Measurements from ENCODE around the gene WNT3.
"Not testable (repeated sequence)": the region's sequence is repeated elsewhere in the genome, so short reads cannot be mapped to it uniquely, and the experiment has no call there.

WNT3 gene, protein sequence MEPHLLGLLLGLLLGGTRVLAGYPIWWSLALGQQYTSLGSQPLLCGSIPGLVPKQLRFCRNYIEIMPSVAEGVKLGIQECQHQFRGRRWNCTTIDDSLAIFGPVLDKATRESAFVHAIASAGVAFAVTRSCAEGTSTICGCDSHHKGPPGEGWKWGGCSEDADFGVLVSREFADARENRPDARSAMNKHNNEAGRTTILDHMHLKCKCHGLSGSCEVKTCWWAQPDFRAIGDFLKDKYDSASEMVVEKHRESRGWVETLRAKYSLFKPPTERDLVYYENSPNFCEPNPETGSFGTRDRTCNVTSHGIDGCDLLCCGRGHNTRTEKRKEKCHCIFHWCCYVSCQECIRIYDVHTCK

DNA sequence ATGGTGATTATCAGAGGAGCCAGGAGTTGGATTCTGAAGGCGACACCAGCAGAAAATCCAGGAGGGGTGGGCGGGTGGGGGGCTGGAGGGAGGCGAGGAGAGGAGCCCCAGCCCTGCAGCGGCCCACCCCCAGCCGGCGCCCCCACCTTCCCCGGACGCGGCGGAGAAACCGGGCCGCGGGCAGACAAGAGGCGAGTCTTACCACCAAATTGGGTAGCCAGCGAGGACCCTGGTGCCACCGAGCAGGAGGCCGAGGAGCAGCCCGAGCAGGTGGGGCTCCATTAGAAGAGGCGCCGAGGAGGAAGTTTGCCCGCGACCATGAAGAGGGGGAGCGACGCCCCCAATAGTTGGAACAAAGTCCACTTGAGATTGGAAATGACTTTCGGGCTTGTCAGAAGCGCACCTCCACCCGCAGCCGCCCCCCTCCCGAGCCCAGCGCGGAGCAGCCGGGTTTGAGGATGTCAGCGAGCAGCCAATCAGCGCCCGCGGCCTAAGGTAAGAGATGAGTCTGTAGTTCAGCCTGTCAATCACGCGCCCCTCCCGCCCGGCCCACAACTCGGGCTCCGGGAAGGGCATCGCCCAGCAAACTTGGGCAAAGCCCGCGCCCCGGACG lies at the start of gene WNT3:
Gene WNT3, minus strand, starts transcription at position 377 of the 613 bp plus-strand sequence. Its CDS starts 95 bp downstream, at position 282.
- DNase-seq (ENCODE audit: low read depth) = no peak
- peak within 1 kb of the TSS; percentile 31 for H3K4me3 ChIP-seq (ENCODE audit: low read depth, low read length)

DNA sequence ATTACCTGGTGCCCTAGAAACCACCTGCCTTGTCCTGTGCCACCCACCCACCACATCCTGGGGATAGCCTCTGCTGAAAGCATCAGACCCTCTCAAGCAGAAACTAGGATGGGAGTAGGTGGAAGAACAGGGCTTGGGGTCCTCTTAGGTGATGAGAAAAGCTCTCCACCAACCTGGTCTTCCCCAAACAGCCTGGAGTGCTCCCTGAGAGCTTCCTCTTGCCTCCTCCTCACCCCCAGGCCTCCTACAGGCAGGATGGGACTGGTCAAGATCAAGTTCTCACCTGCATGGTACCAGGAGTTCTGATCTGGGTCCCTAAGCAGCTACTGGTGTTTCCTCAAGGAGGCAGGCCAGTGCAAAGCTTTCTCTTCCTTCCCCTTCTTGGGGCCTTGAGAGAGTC lies 48.3 kb upstream of the WNT3 start:
- H3K4me3 ChIP-seq (ENCODE audit: low read depth, low read length) = no peak overlapping the region
- DNase-seq (ENCODE audit: low read depth) = no peak

DNA sequence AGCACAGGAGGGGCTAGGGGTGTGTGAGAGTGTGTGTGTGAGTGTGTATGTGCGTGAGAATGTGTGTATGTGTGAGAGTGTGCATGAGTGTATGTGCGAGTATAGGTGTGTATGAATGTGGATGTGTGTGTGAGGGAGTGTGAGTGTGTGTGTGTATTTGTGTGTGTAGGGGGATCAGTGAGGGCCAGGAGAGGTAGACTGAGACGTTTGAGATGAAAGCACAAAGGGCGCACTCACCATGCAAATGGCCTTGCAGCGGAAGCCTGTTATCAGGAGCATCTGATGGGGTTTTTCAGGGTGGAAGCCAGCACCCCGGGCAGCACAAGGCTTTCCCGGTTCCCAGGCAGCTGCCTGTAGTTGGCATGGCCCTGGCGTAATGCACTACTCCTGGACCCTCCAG lies 47.8 kb upstream of the WNT3 start:
- H3K4me3 ChIP-seq (ENCODE audit: low read depth, low read length) = no peak overlapping the region
- DNase-seq (ENCODE audit: low read depth) = no peak

DNA sequence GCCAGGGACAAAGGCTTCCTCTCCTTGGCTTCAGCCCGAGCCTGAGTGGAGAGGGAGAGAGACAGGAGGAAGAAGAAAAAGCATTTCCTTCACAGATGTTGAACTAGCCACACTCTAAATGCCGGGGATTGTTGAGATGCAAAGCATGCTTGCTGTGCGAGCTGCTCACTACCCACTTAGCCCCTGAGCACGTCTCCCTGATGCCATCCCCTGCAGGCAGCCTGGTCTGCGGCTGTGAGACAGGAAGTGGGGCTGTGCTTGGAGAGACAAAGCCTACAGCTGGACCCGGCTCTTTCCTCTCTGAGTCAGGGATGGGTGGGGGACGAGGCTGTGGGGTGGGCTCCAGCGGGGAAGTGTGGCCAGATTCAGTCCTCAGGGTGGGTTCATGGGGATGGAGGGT lies 46.6 kb upstream of the WNT3 start:
- no peak overlapping the region for H3K4me3 ChIP-seq (ENCODE audit: low read depth, low read length)
- peak; percentile 4 for DNase-seq (ENCODE audit: low read depth)

DNA sequence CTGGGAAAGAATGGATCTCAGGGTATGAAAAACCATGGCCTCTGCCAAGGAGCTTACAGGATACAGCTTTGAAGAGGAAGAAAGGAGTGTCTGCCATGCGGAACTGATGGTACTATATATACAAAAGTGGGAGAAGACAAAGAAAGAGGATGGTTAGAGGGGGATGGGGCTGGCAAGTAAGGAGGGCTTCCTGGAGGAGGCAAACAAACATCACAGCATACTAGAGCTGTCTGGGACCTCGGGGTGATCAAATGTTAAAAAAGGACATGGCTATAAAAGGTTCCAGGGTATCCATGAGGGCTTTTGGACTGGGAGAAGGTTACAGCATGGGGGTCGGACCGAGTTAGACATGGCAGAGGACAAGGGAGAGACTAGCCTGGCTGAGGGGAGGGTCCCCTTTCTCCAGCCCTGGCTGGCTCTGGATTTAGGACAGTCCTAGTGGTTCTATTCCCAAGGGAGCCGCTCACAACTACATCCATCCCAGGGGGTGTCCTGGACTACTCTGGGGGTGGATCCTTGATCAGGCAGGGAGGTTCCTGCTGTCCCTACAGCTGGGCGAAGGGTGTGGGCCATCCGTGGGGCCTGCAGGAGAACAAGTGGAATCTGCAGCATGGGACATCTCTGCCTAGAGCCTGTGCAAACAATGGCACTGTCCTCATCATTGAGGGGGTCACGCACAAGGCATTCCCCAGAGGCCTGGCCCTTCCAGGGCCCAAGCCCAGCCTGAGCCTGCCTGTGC lies 45.1 kb upstream of the WNT3 start:
- no peak for DNase-seq (ENCODE audit: low read depth)
- no peak overlapping the region for H3K4me3 ChIP-seq (ENCODE audit: low read depth, low read length)

DNA sequence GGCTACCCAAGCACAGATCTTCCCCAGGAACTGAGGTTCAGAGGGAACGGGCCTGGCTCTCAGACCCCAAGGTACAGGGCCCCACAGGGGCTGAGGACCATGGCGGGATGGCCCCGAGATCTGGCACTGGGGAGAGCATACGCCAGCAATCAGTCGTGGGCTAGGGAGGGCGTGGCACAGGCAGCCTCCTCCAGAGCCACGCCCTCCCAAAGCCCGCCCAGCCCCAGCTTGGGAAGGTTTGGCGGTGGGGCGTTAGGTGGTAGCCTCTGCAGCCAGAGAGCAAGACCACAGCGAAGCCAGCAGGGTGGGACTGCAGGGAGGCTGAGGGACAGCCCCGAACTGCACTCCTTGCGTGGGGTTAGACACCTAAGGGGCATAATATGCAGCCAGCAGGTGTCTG lies 44.5 kb upstream of the WNT3 start:
- no peak for DNase-seq (ENCODE audit: low read depth)
- no peak overlapping the region for H3K4me3 ChIP-seq (ENCODE audit: low read depth, low read length)

DNA sequence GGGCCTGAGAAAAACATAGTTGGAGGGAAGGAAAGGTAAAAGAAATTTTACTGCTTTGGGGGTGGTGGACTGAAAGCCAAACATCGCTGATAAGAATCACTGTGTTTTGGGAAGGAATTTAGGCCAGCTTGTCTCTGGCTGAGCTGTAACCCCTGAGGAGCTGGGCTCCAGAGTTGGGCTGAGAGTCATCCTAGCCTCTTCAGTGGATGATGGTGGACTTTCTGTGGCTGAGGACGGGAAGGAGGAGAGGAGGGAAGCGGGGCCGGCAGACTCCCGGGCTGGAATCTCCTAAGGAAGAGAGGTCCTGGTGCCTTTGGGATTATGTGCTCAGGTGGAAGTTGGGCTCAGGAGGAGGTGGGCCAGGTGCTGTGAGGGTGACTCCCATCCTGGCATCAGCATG lies 41.5 kb upstream of the WNT3 start:
- H3K4me3 ChIP-seq (ENCODE audit: low read depth, low read length) = no peak overlapping the region
- DNase-seq (ENCODE audit: low read depth) = no peak

DNA sequence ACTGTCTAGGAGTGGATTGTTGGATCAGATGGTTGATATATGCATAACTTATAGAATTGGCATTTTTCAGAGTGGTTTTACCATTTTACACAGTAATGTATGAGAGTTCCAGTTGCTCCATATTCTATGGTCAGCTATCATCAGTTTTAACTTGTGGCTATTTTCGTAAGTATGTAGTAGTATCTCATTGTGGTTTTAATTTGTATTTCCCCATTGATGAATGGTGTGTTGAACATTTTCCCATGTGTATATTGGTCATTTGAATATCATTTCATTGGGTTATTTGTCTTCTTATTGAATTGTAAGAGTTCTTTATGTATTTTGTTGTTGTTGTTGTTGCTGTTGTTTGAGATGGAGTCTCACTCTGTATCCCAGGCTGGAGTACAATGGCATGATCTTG lies 39.1 kb upstream of the WNT3 start:
- no peak for DNase-seq (ENCODE audit: low read depth)
- no peak overlapping the region for H3K4me3 ChIP-seq (ENCODE audit: low read depth, low read length)

DNA sequence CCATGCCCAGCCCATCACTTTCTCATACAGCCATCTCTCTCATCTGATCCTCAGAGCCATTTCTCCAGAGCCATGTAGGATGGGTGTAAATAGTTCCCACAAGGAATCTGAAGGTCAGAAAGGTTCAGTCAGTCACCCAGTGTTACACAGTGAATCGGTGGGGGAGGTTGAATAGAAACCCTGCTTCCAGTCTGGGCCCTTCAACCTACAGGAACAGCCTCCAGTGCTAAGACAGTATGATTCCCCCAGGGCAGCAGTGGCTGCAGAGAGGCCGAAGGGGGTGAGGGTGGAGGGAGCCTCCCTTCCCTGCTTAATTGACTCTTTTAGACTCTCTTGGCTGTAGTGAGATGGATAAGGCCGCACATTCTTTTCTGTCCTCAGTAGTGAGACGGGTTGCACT lies 36.5 kb upstream of the WNT3 start:
- DNase-seq (ENCODE audit: low read depth) = no peak
- no peak overlapping the region for H3K4me3 ChIP-seq (ENCODE audit: low read depth, low read length)

DNA sequence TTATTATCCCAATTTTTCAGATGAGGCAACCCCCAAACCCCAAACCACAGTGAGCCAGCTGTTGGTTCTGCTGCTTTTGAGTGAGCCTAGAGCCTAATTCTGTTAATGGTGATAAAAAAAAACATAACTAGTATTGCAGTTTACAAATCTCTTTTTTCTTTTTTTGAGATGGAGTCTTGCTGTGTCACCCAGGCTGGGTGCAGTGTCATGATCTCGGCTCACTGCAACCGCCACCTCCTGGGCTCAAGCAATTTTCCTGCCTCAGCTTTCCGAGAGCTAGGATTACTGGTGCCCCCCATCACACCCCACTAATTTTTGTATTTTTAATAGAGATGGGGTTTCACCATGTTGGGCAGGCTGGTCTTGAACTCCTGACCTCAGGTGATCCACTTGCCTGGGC lies 36.0 kb upstream of the WNT3 start:
- no peak overlapping the region for H3K4me3 ChIP-seq (ENCODE audit: low read depth, low read length)
- DNase-seq (ENCODE audit: low read depth) = no peak

DNA sequence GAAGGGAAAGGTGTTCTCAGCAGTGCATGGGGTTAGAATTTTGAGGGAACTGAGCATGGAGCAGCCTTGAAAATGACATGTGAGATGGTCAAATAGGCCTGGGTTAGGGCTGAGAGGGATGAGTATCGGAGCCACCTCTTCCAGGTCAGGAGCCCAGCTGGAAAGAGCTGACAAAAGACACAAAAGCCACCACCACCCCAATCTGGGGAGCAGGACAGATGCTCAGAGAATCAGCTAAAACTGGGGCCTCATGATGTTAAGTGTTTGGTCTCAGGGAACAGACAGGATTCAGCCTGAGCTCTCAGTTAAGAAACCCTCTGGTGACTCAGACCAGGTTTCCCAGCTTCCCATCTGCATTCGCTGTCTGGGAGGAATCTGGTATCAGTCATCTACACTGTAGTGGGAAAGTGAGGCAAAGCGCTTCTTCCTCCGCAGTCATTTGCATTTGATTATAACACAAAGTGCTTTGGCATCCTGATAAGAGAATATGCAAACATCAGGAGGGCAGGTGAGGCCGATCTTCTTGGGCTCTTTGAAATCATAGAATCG lies 35.5 kb upstream of the WNT3 start:
- DNase-seq (ENCODE audit: low read depth) = no peak
- H3K4me3 ChIP-seq (ENCODE audit: low read depth, low read length) = no peak overlapping the region

DNA sequence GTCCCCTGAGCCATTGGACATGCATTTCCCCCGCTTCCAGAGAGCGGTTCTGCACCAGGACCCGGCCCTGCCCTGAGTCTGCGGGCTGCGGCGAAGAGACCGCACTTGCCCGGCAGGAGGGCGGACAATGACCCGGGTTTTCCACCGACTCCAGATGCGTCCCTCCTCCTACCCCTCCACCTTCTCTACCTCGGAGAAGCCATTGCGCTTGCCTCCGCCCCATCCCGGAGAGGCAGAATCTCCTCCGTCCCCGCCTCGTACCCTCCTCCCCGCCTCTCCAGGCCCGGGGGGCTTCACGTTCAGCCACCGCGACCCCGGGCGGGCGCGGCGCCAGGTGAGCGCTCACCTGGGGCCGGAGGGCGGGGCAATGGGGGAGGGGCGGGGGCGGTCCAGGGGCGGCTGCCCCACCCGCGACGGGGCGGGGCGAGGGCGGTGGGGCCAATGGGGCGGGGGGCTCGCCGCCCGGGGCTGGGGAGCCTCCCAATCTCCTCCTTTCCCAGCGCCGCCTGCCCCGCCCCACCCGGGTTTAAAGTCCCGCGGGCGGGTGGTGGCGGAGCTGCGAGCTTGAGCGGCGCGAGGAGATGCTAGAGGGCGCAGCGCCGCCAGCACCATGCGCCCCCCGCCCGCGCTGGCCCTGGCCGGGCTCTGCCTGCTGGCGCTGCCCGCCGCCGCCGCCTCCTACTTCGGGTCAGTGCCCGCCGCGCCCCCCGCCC lies 32.7 kb upstream of the WNT3 start, which contains the start of gene WNT9B:
Gene WNT9B, plus strand, starts transcription at position 555 of the 713 bp plus-strand sequence. Its CDS starts 56 bp downstream, at position 611.
- no peak for DNase-seq (ENCODE audit: low read depth)

DNA sequence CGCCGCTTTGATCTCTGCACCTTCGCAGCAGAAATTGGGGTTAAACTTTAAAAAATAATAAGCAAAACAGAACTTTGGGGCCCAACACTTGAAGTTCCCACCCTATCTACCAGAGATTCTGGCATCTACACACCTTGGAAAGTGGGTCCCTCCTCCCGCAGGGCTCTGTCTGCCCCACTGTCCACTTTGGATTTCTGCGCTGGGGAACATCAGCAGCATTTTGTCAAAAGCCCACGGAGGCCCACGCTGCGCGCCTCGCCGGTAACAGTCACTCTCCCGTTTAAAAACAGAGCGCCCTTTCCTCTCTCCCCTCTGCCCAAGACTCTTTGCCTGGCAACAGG lies 32.2 kb upstream of the WNT3 start:
- DNase-seq (ENCODE audit: low read depth) = no peak
- H3K4me3 ChIP-seq (ENCODE audit: low read depth, low read length) = no peak overlapping the region

More for the DNA sequence above, 32.7 kb upstream of the WNT3 start, which contains the start of gene WNT9B:
- peak within 1 kb of the TSS; percentile 35 for H3K4me3 ChIP-seq (ENCODE audit: low read depth, low read length)

DNA sequence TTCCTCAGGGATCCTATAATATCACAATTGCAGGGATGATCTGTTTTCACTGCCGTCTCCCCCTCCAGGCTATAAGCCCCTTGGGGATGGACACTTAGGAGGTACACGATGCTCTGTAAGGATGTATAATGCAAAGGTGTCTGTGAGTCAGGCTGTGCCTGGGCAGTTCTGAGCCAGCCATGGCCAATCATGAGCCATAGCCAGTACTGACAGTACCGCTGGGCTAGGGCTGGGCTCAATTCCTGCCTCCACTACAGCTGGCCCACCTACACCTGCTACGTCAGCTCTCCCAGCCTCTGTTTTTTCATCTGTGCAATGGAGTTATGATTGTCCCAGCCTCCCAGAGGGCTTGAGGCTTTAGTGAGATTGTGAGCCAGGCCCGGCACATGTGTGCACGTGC lies 30.0 kb upstream of the WNT3 start:
- DNase-seq (ENCODE audit: low read depth) = no peak
- H3K4me3 ChIP-seq (ENCODE audit: low read depth, low read length) = no peak overlapping the region

DNA sequence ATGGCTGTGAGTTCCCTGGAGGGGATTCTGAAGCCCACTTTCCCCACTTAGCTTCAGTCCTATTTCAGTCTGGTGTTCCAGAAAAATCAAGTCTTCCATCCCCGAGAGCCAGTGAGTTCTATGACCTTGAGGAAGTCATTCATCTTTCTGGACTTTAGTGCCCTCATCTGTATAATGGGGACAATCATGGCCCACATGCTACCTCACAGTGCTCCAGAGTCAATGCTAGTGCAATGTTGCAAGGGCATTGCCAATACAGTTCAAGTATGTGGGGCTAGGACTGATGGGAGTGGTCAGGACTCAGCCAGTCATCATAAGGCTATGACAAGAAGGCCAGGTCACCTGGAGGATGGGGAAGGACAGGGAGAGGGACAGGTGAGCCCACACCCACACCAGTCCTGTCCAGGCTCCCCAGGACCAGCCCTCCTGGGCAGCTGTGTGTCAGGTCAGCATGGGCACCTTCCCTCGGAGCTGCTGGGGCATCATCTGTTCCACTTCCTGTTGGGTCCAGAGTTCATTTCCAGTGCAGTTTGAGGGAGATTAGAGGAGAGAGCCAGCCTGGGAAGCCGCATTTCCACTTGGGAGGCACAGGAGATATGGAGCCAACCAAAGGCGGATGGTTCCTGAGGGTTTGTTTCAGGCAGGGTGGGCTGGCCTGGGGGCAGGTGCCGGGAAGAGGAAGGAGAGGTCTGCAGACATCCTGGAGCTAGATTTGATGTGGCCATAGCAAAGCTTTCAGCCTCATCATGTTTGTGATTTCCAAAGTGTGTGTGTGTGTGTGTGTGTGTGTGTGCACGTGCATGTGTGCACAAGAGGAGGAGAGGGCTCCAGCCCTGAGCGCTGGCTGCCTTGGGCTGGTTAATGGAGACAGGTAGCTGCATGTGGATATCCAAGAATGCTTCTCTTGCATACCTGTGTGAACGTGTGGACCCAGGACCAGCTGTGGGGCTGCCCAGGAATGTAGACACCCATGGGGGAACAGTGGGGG lies 29.0 kb upstream of the WNT3 start:
- H3K4me3 ChIP-seq (ENCODE audit: low read depth, low read length) = no peak overlapping the region
- DNase-seq (ENCODE audit: low read depth) = no peak

DNA sequence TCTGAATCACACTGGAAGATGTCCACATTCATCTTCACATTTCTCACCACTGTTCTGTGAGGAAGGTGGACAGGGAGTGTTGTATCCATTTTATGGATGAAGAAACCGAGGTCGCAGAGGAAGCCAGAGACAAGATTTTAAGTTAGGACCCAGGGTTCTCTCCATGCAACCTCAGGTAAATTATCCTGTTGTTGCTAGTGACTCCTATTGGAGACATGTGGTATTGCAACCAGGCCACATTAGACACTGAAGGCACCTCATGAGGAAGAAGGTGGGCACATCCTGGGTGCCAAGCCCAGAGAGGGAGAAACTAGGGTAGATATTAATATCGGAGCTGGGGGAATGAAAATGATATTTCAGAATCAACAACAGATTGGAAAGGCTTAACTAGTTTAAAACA lies 24.3 kb upstream of the WNT3 start:
- no peak overlapping the region for H3K4me3 ChIP-seq (ENCODE audit: low read depth, low read length)
- DNase-seq (ENCODE audit: low read depth) = no peak

DNA sequence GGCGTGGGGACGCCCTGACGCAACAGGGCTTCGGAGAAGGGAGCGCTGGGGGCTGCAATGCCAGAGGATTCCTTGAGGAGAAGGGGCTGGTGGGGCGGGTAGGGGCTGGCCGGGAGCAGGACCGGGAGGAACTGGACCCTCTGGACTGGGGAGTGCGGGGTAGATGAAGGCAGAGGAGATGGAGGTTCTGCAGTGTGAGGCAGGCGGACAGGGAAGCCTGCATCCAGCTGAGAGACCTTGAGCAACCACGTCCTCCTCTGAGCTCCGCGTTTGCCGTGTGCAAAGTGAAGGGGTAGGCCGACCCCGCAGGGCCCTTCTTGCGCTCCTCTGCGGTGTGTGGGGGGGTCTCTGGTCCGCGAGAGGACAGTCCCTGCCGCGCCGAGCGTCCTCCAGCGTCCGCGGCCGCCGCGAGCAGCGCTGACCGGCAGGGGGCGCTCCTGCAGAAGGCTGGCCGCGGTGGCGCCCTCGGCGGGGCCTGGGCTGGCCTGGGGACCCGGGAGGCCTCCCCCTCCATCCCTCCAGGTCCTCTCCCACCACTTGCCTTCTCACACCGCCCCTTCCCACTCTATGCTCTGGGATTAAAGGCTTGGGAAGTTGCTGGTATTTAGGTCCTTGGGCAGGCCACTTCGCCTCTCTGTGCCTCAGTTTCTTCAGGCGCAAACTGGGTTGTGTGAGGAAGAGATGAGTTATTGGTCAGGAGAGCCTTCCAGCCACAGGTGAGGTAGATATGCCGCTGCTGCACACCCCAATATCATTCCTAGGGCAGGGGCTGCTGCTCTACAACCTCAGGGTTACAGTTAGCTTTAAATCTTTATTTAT lies 23.3 kb upstream of the WNT3 start:
- no peak for DNase-seq (ENCODE audit: low read depth)
- peak overlapping the region; percentile 22 for H3K4me3 ChIP-seq (ENCODE audit: low read depth, low read length)

DNA sequence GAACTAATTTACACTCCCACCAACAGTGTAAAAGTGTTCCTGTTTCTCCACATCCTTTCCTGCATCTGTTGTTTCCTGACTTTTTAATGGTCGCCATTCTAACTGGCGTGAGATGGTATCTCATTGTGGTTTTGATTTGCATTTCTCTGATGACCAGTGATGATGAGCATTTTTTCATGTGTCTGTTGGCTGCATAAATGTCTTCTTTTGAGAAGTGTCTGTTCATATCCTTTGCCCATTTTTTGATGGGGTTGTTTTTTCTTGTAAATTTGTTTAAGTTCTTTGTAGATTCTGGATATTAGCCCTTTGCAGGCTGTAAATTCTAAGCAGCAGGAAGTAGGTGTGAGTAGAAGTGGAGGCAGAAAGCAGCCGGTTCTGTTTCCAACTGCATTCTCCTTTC lies 22.1 kb upstream of the WNT3 start:
- not testable (repeated sequence) for DNase-seq (ENCODE audit: low read depth); H3K4me3 ChIP-seq (ENCODE audit: low read depth, low read length)
